ENCODE results near the gene FREM2.

The FREM2 gene

DNA sequence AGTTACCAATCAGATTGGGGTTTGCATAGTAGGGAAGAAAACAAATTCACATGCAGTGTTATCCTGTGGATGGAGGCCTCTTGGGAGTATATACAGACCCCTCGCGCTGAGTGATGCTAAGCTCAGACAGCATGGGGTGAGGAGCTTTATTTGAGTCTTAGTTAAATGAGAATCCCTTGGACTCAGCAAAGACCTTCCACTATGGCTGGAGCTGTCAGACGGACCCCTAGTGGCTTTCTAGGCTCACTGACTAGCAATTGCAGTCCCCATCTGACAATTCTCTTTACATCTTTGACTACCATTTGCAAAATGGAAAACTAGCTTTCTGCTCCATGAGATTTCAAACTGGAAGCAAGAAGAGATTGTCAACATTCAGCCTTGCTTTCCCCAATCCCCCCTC is 213.3 kb downstream of the FREM2 start:
- DNase-seq, result no peak

- DNase-seq, result no peak
Observed at GRCh38 chr13:38902551-38902950, 215.7 kb downstream of the FREM2 start.

- no peak for DNase-seq
Observed at GRCh38 chr13:38905081-38905480, 218.2 kb downstream of the FREM2 start.

DNA sequence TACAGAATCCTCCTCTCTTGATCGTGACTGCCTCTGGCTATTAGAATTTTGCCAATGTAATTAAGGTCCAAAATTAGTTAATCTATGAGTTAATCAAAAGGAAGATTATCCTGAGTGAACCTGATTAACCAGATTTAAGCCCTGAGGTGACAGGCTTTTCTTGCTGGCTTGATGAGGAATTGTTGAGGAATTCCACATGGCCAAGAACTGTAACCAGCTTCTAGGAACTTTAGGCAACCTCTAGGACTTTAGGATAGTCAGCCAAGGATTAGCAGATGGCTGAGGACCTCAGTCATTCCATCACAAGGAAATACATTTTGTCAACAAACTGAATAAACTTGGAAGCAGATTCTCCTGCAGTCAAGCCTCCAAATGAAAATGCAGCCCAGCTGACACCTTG is 219.0 kb downstream of the FREM2 start:
- no peak for DNase-seq

DNA sequence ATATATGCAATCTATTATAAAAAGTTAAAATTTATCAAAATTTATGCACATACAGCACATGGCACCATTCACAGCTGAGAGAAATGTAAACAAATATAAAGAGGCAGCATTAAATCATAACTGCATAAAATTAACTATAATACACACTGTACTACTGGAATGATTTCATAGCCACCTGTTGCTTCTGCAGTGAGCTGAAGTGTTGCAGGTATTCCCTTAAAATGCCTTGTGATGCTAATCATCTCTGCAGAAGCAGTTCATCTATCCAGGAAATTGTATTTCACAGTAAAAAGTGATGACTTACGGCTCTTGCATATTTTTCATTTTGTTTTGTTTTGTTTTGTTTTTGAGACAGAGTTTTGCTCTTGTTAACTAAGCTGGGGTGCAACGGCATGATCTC is 221.7 kb downstream of the FREM2 start:
- DNase-seq, result no peak

DNA sequence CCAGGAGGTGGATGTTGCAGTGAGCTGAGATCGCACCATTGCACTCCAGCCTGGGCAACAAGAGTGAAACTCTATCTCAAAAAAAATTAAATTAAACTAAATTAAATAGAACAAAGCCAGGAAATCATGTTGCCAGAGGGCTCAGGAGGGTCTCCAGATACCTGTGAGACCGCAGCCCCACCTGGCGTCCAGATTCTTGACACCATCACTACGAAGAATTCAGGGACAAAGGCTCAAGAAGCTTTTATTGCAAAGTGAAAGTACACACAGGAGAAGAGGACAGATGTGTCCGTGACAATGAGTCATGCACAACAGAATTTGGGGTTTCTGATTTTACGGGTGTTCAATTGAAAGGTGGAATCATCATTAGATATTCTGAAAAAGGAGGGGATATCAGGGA is 227.2 kb downstream of the FREM2 start:
- DNase-seq, result no peak

- no peak for DNase-seq
Observed at GRCh38 chr13:38921081-38921480, 234.2 kb downstream of the FREM2 start.

- no peak for DNase-seq
Observed at GRCh38 chr13:38922170-38922569, 235.3 kb downstream of the FREM2 start.

GRCh38 chr13:38933786-38934185 is 246.9 kb downstream of the FREM2 start:
- no peak for DNase-seq

Measured in NCI-H1048 (cell line).